Caco-2 (cell line): Measurements from ENCODE around the gene HOXC10. TPM values are rescaled to one million over a fixed set of nuclear protein-coding genes. Genes with fewer than 3 reads are reported as not detected.
A peak's percentile ranks its signal among the peaks of the same experiment; 100 is the strongest.

Source experiments
- BruUV-seq: library from RNA; stranded (reverse); fragments of 400-500 nt; replicated peaks from 2 replicates; lab custom pipeline; 2021; lab: Mats Ljungman, UMichigan
- CTCF ChIA-PET: fragments of 300-600 bp; sonication (Branson Sonifier 250); formaldehyde crosslinking; loops from one replicate; lab custom pipeline; 2022; ENCODE audit warnings: antibody characterized with exemption; lab: Charles Lee
- POLR2A ChIA-PET: fragments of 300-600 bp; sonication (Branson Sonifier 250); formaldehyde crosslinking; loops from one replicate; lab custom pipeline; 2022; ENCODE audit warnings: antibody characterized with exemption; lab: Charles Lee
- DNase-seq, 2 experiments: peaks; one replicate each; pipeline versions ENCODE4 v3.0.0 to v3.0.0-alpha.2; 2020 to 2022
- H3K27me3 ChIP-seq: replicated peaks from 2 replicates; pipeline ENCODE4 v1.6.0; 2011; ENCODE audit warnings: low read length; ENCODE audit not compliant: control insufficient read depth, insufficient read depth
- H3K36me3 ChIP-seq: 2 replicates; pipeline ENCODE4 v1.5.1; 2011; ENCODE audit warnings: low read length; ENCODE audit not compliant: control insufficient read depth, insufficient read depth
- H3K4me1 ChIP-seq: fragments of 250-450 bp; sonication (Bioruptor Pico); 2 replicates; pipeline ENCODE4 v1.5.1; 2020; ENCODE audit warnings: mild to moderate bottlenecking
- H3K4me3 ChIP-seq: 2 replicates; pipeline ENCODE4 v1.5.1; 2011; ENCODE audit warnings: low read depth, mild to moderate bottlenecking, control low read depth, low read length
- H3K9me3 ChIP-seq: fragments of 250-450 bp; sonication (Bioruptor Pico); 2 replicates; pipeline ENCODE4 v1.5.1; 2020; ENCODE audit warnings: mild to moderate bottlenecking, moderate library complexity
- H3K27ac Mint-ChIP-seq: one replicate; pipeline ENCODE4 v1.8.0; 2022; ENCODE audit warnings: mixed read lengths; ENCODE audit not compliant: unreplicated experiment
- H3K27me3 Mint-ChIP-seq: one replicate; pipeline ENCODE4 v1.8.0; 2022; ENCODE audit warnings: mixed read lengths; ENCODE audit not compliant: insufficient read depth, unreplicated experiment
- H3K36me3 Mint-ChIP-seq: one replicate; pipeline ENCODE4 v1.8.0; 2022; ENCODE audit warnings: mild to moderate bottlenecking, mixed read lengths; ENCODE audit not compliant: insufficient read depth, unreplicated experiment
- H3K4me1 Mint-ChIP-seq: one replicate; pipeline ENCODE4 v1.8.0; 2022; ENCODE audit warnings: low read depth, mixed read lengths; ENCODE audit not compliant: unreplicated experiment
- H3K4me3 Mint-ChIP-seq: one replicate; pipeline ENCODE4 v1.8.0; 2022; ENCODE audit warnings: mild to moderate bottlenecking, moderate library complexity, mixed read lengths; ENCODE audit not compliant: unreplicated experiment
- H3K9me3 Mint-ChIP-seq: one replicate; pipeline ENCODE4 v1.8.0; 2022; ENCODE audit warnings: mixed read lengths; ENCODE audit not compliant: unreplicated experiment
- CTCF ChIP-seq, 2 experiments: fragments of 200-600 bp in 1 of 2; IDR thresholded peaks; 1 replicate in 1 of 2; 2 replicates in 1 of 2; pipeline versions ENCODE4 v1.5.1 to v1.8.0; 2011 to 2022; ENCODE audit warnings: antibody characterized with exemption in 1 of 2, control low read depth in 1 of 2, inconsistent platforms in 1 of 2, low read depth in 1 of 2, low read length in 1 of 2, mild to moderate bottlenecking in 1 of 2, moderate library complexity in 1 of 2; ENCODE audit not compliant: insufficient read depth in 1 of 2, severe bottlenecking in 1 of 2, unreplicated experiment in 1 of 2
- intact Hi-C: fragments of 100-400 bp; cut with micrococcal nuclease; formaldehyde crosslinking; loops from one replicate; pipeline ENCODE4 v1.10.0; 2022; ENCODE audit not compliant: unreplicated experiment
- total RNA-seq: library from RNA; stranded (reverse); gene quantifications from 2 replicates; pipeline ENCODE4 v1.2.3, GENCODE V29; 2022

HOXC10 gene
- total RNA-seq, 1 experiment from 2014 or later: 4.0 TPM

GRCh38 chr12:53987787-53988230 is 2.9 kb downstream of the HOXC10 start:
- Histone ChIP-seq H3K4me1 (peaks cover 42% of the 10 kb centered on the region), H3K36me3 (no peaks in the 10 kb centered on the region), H3K4me3 (no peak overlapping the region), H3K27me3 (no peaks in the 10 kb centered on the region), H3K9me3 (no peaks in the 10 kb centered on the region)
- H3K27ac Mint-ChIP-seq: no peak overlapping the region
- H3K36me3 Mint-ChIP-seq: peaks cover 9% of the 10 kb centered on the region
- H3K27me3 Mint-ChIP-seq: no peaks in the 10 kb centered on the region
- CTCF ChIA-PET: interaction anchor here (0.5 to 1.9 kb wide), 15 partner anchors 9 to 1694 kb away, joined by 3 to 8 read pairs (median 4); partner anchors contain the start of gene HOXC8
- peaks cover 28% of the 10 kb centered on the region for H3K4me1 Mint-ChIP-seq
- no TSS peak for BruUV-seq
- POLR2A ChIA-PET: interaction anchor here (0.6 kb wide), 1 partner anchor 186 kb away, joined by 8 read pairs; no protein-coding TSS in a partner anchor
- no peak for DNase-seq
- H3K9me3 Mint-ChIP-seq: no peaks in the 10 kb centered on the region
- TF ChIP-seq CTCF (IDR thresholded peaks at IDR 0.05; ENCODE audit: insufficient read depth in 1 of 2, low read depth in 1 of 2, low read length in 1 of 2, severe bottlenecking in 1 of 2, unreplicated experiment in 1 of 2): no peak
- intact Hi-C loops: loop anchor here (2.0 kb wide), 1 partner anchor 221 kb away; no protein-coding TSS in a partner anchor
- H3K4me3 Mint-ChIP-seq: no peak overlapping the region

GRCh38 chr12:53988541-53989226 is 3.7 kb downstream of the HOXC10 start:
- Mint-ChIP-seq H3K9me3 (no peaks in the 10 kb centered on the region), H3K27ac (no peak overlapping the region), H3K27me3 (no peaks in the 10 kb centered on the region), H3K36me3 (peaks cover 13% of the 10 kb centered on the region), H3K4me3 (peak overlapping the region; percentile 68), H3K4me1 (peaks cover 28% of the 10 kb centered on the region)
- no peak for DNase-seq
- Histone ChIP-seq H3K27me3 (no peaks in the 10 kb centered on the region), H3K9me3 (no peaks in the 10 kb centered on the region), H3K4me1 (peaks cover 37% of the 10 kb centered on the region), H3K4me3 (no peak overlapping the region), H3K36me3 (no peaks in the 10 kb centered on the region)
- CTCF ChIA-PET: interaction anchor here (0.5 to 1.9 kb wide), 13 partner anchors 12 to 242 kb away, joined by 3 to 8 read pairs (median 4); partner anchors contain the start of gene HOXC8
- intact Hi-C loops: loop anchor here (2.0 kb wide), 1 partner anchor 222 kb away; no protein-coding TSS in a partner anchor
- BruUV-seq: no TSS peak
- POLR2A ChIA-PET: interaction anchor here (0.6 kb wide), 1 partner anchor 18 kb away, joined by 7 read pairs; no protein-coding TSS in a partner anchor
- no peak for TF ChIP-seq CTCF (IDR thresholded peaks at IDR 0.05; ENCODE audit: insufficient read depth in 1 of 2, low read depth in 1 of 2, low read length in 1 of 2, severe bottlenecking in 1 of 2, unreplicated experiment in 1 of 2)

- Histone ChIP-seq H3K27me3 (no peaks in the 10 kb centered on the region), H3K36me3 (no peaks in the 10 kb centered on the region), H3K4me1 (peaks cover 32% of the 10 kb centered on the region), H3K4me3 (no peak overlapping the region), H3K9me3 (no peaks in the 10 kb centered on the region)
- Mint-ChIP-seq H3K9me3 (no peaks in the 10 kb centered on the region), H3K4me1 (peaks cover 28% of the 10 kb centered on the region), H3K27me3 (no peaks in the 10 kb centered on the region), H3K27ac (no peak overlapping the region), H3K36me3 (peaks cover 18% of the 10 kb centered on the region), H3K4me3 (peak overlapping the region; percentile 68)
- peak in 1 of 2 experiments; percentile 54 for DNase-seq
- CTCF ChIA-PET: interaction anchor here (1.3 to 1.9 kb wide), 3 partner anchors 16 to 212 kb away, joined by 4 to 8 read pairs (median 4); no protein-coding TSS in a partner anchor
- peak; percentile 23 to 45 for TF ChIP-seq CTCF (IDR thresholded peaks at IDR 0.05; ENCODE audit: insufficient read depth in 1 of 2, low read depth in 1 of 2, low read length in 1 of 2, severe bottlenecking in 1 of 2, unreplicated experiment in 1 of 2)
- BruUV-seq: no TSS peak
- POLR2A ChIA-PET: interaction anchor here (0.6 kb wide), 1 partner anchor 17 kb away, joined by 7 read pairs; no protein-coding TSS in a partner anchor
- intact Hi-C loops: loop anchor here (2.0 kb wide), 1 partner anchor 223 kb away; no protein-coding TSS in a partner anchor
Observed at GRCh38 chr12:53989227-53990113, 4.5 kb downstream of the HOXC10 start.
